Activated T-helper 1 cell treated with Interleukin-2 at 50 U/mL for 16 hours (primary cell): ENCODE data around the gene FOXF2.
A peak's percentile ranks its signal among the peaks of the same experiment; 100 is the strongest.

Experiments used
- DNase-seq: peaks from one replicate; pipeline ENCODE4 v3.0.0-alpha.2; 2020; ENCODE audit warnings: low read depth

Gene FOXF2

GRCh38 chr6:1378065-1379016 is 11.0 kb upstream of the FOXF2 start:
- no peak for DNase-seq

- DNase-seq: no peak
Measured at GRCh38 chr6:1379017-1379787, 10.2 kb upstream of the FOXF2 start.

- no peak for DNase-seq
Measured at GRCh38 chr6:1379788-1380147, 9.6 kb upstream of the FOXF2 start.

GRCh38 chr6:1380625-1381427 is 8.6 kb upstream of the FOXF2 start:
- no peak for DNase-seq

- peak; percentile 29 for DNase-seq
Measured at GRCh38 chr6:1381481-1382330, 7.7 kb upstream of the FOXF2 start.

GRCh38 chr6:1382331-1382882 is 7.0 kb upstream of the FOXF2 start:
- no peak for DNase-seq

- DNase-seq: no peak
Measured at GRCh38 chr6:1382883-1383728, 6.3 kb upstream of the FOXF2 start.

- DNase-seq: no peak
Measured at GRCh38 chr6:1383729-1384548, 5.4 kb upstream of the FOXF2 start.

GRCh38 chr6:1384549-1385128 is 4.7 kb upstream of the FOXF2 start:
- no peak for DNase-seq

- DNase-seq: no peak
Measured at GRCh38 chr6:1385129-1386037, 4.0 kb upstream of the FOXF2 start.

GRCh38 chr6:1386038-1386709 is 3.2 kb upstream of the FOXF2 start:
- DNase-seq: no peak

GRCh38 chr6:1387538-1387875 is 1.9 kb upstream of the FOXF2 start:
- DNase-seq: no peak

GRCh38 chr6:1387876-1388629 is 1.3 kb upstream of the FOXF2 start:
- DNase-seq: no peak

GRCh38 chr6:1388630-1389368 is 577 bp upstream of the FOXF2 start:
- DNase-seq: no peak

GRCh38 chr6:1390133-1390945 is 963 bp downstream of the FOXF2 start:
- no peak for DNase-seq
